ENCODE measurements around the gene TANGO6. TPM values are rescaled to one million over a fixed set of nuclear protein-coding genes. Genes with fewer than 3 reads are reported as not detected.

TANGO6 gene
- polyA plus RNA-seq, 1 experiment = 14.6 TPM

- Histone ChIP-seq H3K27me3 (ENCODE audit: control insufficient read depth, insufficient read depth, low read length) (no peaks in the 10 kb centered on the region), H3K36me3 (ENCODE audit: control insufficient read depth, insufficient read depth, low read length) (no peaks in the 10 kb centered on the region), H3K4me3 (ENCODE audit: low read depth, low read length) (no peak overlapping the region)
- ChIA-PET POLR2A (no interaction called here), CTCF (no interaction called here)
- no peak for TF ChIP-seq CTCF (IDR thresholded peaks at IDR 0.05; ENCODE audit: insufficient read depth, low read depth, low read length)
- no peak for DNase-seq (ENCODE audit: low read depth)
These were observed 154.2 kb downstream of the TANGO6 start for GRCh38 chr16:68997564-68997963.

DNA sequence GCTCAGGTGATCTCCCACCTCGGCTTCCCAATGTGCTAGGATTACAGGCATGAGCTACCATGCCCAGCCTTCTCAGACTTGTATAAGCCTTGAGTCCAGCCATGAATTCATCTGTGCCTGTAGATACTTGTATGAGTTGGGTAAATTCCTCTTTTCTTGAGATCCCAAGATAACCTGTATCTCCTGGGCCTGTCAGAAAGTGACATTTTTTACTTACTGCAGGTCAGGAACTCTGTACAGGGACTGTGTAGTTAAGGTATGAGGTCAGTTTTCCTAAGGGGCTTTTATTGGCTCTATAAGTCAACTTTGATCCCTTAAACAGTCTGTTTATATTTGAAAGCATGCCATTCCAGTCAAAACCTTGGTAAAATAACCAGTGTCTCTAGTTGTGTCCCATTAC is 155.8 kb downstream of the TANGO6 start:
- DNase-seq (ENCODE audit: low read depth) = no peak
- TF ChIP-seq CTCF (IDR thresholded peaks at IDR 0.05; ENCODE audit: insufficient read depth, low read depth, low read length) = no peak
- CTCF ChIA-PET = no interaction called here
- Histone ChIP-seq H3K4me3 (ENCODE audit: low read depth, low read length) (no peak overlapping the region), H3K36me3 (ENCODE audit: control insufficient read depth, insufficient read depth, low read length) (no peaks in the 10 kb centered on the region), H3K27me3 (ENCODE audit: control insufficient read depth, insufficient read depth, low read length) (no peaks in the 10 kb centered on the region)
- POLR2A ChIA-PET = no interaction called here

DNA sequence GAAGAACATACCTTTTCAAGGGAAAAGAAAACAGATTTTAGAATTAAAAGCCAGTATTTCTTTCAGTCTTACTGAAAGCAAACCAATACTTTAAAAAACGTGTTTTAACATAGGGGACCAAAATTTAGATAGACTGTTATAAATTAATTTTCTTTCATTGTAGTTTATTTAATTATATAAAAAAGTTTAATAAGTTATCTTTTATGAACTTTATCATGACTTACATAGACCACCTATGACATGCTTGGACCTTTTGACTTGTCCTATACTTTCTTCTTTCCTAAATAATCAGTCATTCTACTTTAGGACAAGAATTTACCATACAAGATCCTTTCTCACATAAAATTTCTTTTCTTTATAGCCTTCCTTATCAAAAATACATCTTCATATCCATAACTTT is 160.2 kb downstream of the TANGO6 start:
- Histone ChIP-seq H3K4me3 (ENCODE audit: low read depth, low read length) (no peak overlapping the region), H3K36me3 (ENCODE audit: control insufficient read depth, insufficient read depth, low read length) (no peaks in the 10 kb centered on the region), H3K27me3 (ENCODE audit: control insufficient read depth, insufficient read depth, low read length) (no peaks in the 10 kb centered on the region)
- POLR2A ChIA-PET = no interaction called here
- CTCF ChIA-PET = no interaction called here
- TF ChIP-seq CTCF (IDR thresholded peaks at IDR 0.05; ENCODE audit: insufficient read depth, low read depth, low read length) = no peak
- DNase-seq (ENCODE audit: low read depth) = no peak

GRCh38 chr16:69005641-69006355 is 162.5 kb downstream of the TANGO6 start:
- ChIA-PET POLR2A (no interaction called here), CTCF (no interaction called here)
- TF ChIP-seq CTCF (IDR thresholded peaks at IDR 0.05; ENCODE audit: insufficient read depth, low read depth, low read length) = no peak
- DNase-seq (ENCODE audit: low read depth) = no peak
- Histone ChIP-seq H3K4me3 (ENCODE audit: low read depth, low read length) (no peak overlapping the region), H3K27me3 (ENCODE audit: control insufficient read depth, insufficient read depth, low read length) (no peaks in the 10 kb centered on the region), H3K36me3 (ENCODE audit: control insufficient read depth, insufficient read depth, low read length) (no peaks in the 10 kb centered on the region)

DNA sequence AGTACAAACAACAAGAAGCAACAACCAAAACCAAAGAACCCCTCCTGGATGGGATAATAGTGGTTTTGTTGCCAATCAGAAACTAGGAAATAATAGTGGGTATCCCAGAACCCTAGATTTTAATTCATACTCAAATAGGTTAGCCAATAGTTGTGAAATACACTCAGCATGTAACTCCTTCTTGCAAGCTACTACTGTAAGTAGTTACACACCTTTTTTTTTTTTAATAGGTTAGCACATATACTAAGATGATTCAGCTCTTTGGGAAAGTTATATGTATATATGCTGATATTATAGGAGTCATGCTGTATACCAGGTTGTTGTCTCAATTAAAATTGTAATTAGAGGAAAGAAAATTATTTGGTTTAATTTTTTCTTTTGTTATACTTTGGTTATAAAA is 169.6 kb downstream of the TANGO6 start:
- Histone ChIP-seq H3K36me3 (ENCODE audit: control insufficient read depth, insufficient read depth, low read length) (no peaks in the 10 kb centered on the region), H3K27me3 (ENCODE audit: control insufficient read depth, insufficient read depth, low read length) (no peaks in the 10 kb centered on the region), H3K4me3 (ENCODE audit: low read depth, low read length) (no peak overlapping the region)
- ChIA-PET POLR2A (no interaction called here), CTCF (no interaction called here)
- no peak for TF ChIP-seq CTCF (IDR thresholded peaks at IDR 0.05; ENCODE audit: insufficient read depth, low read depth, low read length)
- no peak for DNase-seq (ENCODE audit: low read depth)

All from BJ (cell line).